HG02938 (cell line): ENCODE measurements around the gene ETV7.
"Not testable (repeated sequence)": the region's sequence is repeated elsewhere in the genome, so short reads cannot be mapped to it uniquely, and the experiment has no call there.

Experiments used
- ATAC-seq: cut with Tn5 transposase; IDR thresholded peaks from one replicate; pipeline ENCODE4 v1.9.1; 2021; ENCODE audit warnings: mild to moderate bottlenecking, moderate library complexity; ENCODE audit not compliant: unreplicated experiment

ETV7 gene

DNA sequence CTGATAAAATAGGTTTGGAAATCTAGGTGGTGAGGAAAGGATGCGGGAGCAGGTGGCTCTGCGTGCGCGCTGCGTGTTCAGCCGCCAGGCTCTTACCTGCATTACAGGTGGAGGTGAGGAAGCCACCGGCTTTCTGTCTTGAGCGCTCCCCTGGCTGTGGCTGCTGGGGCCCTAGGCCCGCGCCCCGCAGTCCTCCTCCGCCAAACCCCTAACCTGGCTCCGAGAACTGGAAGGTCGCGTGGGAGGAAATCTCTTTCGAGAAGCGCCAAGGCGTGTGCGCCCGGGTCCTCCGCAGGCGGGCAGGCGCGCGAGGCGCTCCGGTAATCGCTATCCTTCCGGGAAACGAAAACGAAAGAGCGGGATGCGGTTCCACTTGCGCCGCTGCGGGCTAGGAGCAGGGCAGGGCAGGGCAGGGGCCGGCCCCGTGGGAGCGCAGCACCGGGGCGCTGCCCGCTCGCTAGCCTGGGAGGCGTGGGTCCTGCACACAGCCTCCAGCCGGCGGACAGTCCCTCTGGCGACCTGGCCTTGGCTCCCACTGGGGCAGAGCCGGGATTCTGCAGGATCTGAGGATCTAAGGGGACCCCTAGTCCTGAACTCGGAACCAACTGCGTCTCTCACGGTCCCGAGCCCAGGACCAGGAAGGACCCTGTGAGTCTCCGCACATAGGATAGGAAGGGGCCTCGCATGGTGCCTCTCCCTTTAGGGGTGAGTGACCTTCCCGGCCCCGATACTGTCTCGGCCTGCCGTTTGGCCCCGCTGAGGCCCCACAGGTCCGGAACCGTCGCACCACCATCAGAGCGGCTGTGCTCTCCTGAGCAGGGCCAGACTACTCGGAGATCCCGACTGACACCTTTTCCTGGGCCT, at the start of gene ETV7:
TSS of gene ETV7 (minus strand) at position 230 of the 864 bp plus-strand sequence. CDS start at position 102, 128 bp downstream.
- no peak for ATAC-seq

DNA sequence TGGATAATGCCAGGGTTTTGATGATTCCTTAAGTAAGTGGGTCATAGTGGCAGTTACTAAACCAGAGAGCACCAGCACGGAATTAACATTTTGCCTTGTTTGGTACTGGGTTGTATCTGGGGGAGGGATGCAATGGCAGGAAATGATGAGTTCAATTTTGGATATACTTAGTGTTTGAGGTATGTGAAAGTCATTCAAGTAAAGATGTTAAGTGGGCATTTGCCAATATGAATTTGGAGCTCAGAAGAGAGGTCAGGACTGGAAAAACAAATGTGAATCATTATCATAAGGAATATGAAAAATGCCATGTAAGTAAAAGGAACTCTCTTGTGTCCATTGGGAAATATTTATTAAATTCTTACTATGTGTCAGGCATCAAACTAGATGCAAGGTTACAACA, 49.0 kb upstream of the ETV7 start:
- ATAC-seq: no peak

DNA sequence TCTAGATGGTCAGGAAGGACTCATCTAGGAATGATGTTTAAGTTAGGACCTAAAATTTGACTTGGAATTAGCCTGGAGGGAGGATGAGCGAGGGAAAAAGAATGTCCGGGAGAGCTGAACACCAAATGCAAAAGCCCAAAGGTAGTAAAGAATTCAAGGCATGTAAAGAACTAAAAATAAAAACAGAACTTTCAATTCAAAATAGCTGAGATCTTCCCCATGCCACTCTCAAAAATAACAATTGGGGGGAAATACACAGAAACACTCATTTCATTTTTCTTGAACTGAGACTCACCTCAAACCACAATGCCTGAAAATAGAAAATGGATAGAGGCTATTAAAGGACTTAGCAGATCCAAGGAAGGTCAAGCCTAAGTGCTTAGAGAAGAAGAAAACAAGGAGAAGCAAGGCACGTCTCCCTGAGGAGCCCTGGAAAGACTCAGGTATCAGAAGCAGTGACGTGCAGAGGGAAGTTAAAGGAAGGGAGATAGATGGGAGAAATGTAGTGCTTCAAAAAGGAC, 44.7 kb upstream of the ETV7 start:
- no peak for ATAC-seq

DNA sequence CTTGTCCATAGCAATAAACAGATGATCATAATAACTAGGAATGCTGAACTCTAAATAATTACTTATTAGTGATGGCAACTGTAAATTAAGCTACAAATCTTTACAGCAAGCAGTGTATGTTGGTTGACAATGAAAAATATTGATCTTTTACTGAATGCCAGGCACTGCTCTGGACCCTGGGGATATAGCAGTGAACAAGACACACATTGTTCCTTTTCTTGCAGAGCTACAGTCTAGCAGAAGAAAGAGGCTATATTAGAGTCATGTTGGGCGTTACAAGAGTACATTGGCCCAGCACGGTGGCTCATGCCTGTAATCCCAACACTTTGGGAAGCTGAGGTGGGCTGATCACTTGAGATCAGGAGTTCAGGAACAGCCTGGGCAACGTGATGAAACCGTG, 43.7 kb upstream of the ETV7 start:
- ATAC-seq: no peak

DNA sequence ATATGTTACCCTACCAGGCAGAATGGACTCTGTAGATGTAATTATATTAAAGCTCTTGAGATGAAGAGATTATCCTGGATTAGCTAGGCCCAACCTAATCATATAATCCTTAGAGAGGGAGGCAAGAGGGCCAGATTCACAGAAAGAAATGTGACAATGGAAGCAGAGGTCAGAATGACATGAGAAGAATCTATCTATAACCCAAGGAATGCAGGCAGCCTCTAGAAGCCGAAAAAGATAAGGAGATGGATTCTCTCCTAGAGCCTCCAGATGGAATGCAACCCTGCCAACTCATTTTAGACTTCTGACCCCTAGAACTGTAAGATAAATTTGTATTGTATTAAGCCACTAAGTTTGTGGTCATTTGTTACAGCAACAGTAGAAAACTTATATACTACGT, 42.9 kb upstream of the ETV7 start:
- no peak for ATAC-seq

DNA sequence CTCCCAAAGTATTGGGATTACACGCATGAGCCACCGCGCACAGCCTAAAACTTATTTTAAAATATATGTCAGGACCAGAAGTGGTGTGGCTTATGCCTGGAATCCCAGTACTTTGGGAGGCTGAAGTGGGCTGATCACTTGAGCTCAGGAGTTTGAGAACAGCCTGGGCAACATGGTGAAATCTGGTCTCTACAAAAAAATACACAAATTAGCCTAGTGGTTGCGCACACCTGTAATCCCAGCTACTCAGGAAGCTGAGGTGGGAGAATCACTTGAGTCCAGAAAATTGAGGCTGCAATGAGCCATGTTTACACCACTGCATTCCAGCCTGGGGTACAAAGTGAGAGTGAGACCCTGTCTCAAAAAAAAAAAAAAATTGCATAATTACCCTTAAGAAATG, 41.4 kb upstream of the ETV7 start:
- ATAC-seq: no peak

DNA sequence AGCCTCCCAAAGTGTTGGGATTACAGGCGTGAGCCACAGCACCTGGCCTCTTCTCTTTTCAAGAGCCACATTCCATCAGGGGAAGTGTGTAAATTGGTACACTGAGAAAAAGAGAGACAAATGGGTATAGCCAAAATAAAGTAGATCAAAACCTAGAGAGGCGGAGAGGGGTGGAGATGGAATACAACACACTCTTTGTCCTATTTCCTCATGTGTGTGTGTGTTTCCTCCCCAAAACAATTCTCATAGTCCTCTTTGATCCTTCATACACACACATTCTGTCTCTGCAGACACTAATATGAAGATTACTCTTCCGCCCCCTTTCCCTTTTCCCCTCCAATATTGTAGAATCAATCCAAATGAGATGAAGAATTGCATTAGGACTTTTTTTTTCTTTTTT, 39.2 kb upstream of the ETV7 start:
- ATAC-seq: no peak

DNA sequence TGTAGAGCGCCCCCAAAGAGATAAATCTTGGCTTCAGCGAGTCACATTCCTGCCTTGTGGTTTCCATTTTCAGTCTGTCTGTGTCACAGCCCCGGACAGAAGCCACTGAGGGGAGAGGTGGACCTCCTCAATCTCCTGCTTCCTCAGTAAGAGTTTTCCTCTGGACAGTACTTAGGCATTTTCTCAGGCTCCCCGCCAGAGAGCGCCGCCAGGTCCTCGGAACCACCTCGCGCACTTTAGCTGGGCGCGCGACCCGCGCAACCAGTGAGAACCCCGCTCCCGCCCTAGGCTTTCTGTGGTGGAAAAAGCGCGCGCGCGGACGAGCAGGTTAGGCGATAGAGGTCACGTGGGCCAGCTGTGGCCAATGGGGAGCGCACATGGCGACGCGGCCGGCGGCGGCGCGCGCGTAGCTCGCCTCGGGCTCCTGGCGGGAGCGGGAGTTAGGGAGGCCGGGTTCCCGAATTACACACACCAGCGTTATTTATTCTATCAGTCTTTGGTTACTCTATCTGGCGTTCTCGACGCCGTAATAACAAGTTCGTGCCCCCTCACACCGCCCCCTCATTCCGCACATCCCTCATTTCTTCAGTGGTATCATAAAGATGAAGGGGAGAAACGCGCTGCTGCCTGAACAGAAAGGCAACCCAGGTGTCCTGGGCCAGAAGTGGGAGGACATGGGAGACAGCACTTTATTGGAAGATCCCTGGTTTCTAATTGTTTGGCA, 35.8 kb upstream of the ETV7 start:
- ATAC-seq: peak; percentile 90

DNA sequence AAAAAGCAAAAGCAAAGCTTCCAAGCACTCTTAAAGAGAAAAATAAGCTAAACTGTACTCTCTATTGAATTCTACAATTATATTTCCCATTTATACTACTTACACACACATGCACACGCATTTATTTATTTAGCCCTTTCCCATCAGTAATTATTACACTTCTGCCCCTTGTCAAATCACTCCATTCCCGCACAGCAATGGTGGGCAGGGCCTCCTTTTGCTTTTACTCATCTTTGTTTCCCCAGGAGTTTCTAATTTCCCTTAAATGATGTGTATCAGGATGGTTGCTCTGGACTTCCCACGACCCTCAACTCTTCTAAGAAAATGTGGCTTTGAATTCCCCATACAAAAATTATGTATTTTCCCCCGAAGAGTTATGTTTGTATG, 35.2 kb upstream of the ETV7 start:
- no peak for ATAC-seq

DNA sequence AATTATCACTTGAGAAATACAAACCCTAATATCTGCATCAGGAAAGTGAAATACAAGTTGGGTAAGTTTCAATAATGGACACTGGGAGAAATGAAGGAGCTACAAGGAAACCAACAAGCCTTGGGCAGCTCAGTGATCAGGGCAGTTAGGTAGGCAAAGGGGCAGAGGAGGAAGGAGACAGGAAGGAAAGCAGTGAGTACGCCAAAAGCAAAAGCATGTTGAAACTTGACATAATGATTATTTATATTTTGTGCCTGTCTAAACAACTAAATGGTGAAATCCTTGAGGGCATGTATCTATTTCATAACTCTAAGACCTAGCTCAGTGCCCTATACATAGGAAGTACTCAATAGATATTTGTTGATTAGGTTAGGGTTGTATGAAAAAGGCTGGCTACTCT, 31.8 kb upstream of the ETV7 start:
- no peak for ATAC-seq

DNA sequence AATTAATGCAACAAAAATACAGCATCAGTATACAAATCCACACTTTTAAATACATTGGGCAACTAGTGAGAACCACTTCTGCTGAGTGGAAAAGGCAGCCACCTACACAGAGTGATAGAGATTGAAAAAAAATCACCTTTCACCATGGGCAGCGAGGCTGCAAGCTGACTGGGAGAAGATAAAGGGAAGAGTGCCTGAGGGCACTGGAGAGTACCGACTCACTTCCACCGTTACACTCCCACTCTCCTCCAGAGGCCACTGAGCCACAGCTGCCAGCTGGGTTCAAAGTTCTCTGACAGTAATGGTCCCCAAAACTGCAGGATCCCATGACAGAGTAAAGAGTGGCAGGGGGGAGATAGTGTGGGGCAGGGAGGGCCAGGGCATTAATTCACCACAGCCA, 31.1 kb upstream of the ETV7 start:
- ATAC-seq: no peak

DNA sequence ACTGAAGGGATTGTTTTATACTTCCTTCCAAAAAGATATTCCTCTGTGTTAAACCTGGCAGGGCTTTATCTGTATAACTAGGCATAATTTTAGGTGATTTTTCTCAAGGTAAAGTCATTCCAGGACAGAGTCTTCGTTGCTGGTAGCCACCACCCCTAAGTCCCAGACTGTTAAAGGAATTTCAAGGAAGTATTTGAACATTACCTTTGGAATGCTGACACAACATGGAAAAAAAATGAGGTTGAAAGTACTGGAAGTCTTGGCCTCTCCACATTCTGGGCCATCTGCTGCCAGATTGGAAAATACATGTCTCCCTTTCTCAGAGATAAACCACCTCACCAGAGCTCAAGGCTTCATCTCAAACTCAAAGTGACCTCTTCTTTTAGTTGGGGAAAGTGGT, 27.0 kb upstream of the ETV7 start:
- no peak for ATAC-seq

DNA sequence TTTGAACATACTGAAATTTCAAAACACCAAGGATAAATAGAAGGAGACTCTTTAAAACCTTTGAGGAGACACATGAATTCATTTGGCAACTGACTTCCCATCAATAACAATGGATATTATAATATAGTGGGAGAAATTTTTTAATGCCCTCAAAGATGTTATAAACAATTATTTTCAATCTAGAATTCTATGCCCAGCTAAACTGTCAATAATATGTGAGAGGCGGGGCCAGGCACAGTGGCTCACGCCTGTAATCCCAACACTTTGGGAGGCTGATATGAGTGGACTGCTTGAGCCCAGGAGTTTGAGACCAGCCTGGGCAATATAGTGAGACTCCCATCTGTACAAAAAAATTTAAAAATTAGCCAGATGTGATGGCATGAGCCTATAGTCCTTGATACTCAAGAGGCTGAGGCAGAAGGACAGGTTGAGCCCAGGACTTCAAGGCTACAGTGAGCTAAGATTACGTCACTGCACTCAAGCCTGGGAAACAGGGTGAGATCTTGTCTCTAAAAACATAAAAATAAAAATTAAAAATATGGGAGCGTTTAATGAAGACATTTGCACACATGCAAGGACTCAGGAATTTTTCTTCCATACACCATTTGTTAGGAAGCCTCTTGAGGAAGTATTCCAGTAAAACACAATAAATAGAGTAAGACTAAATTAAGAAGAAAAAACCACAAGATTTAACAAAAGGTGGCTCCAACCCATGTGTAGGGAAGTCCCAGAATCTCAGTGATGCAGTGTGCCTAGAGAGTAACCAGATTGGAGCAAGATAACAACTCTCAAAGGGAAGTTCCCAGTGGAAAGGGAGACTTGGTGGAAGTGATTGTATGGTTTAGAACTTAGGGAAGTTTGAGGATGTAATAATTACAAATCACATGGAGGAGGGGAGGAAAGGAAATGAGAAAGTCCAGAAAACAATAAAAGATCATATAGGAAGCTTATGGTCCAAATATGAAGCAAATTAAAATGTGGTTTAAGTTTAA, 26.3 kb upstream of the ETV7 start:
- ATAC-seq: no peak

DNA sequence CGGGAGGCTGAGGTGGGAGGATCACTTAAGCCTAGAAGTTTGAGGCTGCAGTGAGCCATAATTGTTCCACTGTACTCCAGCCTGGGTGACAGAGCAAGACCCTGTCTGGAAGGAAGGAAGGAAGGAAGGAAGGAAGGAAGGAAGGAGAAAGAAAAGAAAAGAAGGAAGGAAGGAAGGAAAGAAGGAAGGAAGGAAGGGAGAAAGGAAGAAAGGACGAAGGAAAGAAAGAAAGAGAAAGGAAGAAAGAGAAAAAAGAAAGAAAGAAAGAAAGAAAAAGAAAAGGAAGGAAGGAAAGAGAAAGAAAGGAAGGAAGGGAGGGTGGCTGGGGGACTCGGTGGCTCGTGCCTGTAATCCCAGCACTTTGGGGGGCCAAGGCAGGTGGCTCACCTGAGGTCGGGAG, 22.2 kb upstream of the ETV7 start:
- not testable (repeated sequence) for ATAC-seq

DNA sequence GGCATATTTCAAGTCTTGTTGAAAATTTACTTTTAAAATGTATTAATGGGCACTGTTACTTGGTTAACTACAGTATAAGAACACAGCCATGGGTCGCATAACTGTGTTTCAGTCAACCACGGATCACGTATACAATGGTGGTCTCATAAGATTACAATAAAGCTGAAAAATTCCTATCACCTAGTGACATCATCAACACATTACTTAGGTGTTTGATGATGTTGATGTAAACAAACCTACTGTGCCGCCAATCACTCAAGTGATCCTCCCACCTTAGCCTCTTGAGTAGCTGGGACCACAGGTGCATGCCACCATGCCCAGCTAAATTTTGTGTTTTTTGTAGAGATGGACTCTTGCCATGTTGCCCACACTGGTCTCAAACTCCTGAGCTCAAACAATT, 16.7 kb upstream of the ETV7 start:
- ATAC-seq: no peak

DNA sequence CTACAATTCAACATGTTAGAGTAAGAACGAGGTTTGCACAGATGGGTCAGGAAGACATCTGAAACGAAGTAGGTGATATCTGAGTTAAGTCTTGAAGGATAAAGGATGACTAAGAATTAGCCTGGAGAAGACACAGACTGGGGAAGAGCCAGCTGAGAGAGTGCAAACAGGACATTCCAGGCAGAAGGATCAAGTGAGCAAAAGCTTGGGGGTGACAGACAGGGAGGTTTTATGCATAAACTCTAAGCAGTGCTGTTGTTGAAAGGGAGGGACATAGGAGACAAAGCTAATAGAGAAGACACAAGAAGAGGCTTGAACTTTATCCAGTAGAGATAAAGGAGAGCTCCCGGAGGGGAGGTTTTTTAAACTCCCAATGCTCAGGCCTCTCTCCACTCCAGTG, 15.0 kb upstream of the ETV7 start:
- no peak for ATAC-seq

DNA sequence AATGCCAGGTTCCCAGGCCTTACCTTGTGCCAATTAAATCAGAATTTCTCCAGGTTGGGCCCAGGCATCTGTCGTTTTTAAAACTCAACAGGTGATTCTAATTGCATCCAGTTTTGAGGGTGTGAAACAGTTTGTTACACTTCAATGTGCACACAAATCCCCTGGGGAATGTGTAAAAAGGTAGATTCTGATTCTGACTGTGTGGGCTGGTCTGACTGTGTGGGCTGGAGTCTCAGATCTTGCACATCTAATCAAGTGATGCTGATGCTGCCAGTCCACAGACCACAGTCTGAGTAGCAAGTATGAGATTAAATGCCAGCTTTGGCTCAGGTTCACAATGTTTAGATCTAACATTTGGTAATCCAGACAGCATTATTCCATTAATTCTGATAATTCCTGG, 12.5 kb upstream of the ETV7 start:
- ATAC-seq: no peak

DNA sequence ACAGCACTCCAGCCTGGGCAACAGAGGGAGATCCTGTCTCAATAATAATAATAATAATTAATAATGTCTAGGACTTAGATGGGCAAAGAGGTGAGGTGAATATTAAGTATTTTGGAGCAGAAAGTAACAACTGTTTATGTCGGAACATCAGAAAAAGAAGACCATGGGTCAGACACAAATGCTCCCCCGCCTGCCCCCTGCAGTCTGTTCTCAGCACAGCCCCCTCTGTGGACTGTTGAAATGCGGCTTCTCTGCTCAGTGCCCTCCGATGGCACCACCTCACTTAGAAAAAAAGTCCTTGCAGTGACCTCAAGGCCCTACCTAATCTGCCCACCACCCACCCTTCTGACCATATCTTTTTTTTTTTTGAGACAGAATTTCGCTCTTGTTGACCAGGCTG, 5.2 kb upstream of the ETV7 start:
- ATAC-seq: no peak

DNA sequence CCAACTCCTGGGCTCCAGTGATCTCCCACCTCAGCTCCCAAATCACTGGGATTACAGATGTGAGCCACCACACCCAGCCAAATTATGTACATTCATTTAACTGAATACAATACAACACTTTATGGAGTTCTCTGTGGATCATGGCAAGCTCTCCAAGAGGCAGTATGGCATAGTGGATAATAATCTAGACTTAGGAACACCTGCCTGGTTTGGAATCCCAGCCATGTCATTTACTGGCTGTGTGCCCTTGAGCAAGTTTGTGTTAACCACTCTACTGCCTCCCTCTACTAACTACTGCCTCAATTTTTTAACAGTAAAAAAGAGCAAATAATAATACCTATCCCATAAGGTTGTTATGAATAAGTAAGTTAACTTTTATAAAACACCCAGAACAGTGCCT, 1.9 kb upstream of the ETV7 start:
- ATAC-seq: no peak

DNA sequence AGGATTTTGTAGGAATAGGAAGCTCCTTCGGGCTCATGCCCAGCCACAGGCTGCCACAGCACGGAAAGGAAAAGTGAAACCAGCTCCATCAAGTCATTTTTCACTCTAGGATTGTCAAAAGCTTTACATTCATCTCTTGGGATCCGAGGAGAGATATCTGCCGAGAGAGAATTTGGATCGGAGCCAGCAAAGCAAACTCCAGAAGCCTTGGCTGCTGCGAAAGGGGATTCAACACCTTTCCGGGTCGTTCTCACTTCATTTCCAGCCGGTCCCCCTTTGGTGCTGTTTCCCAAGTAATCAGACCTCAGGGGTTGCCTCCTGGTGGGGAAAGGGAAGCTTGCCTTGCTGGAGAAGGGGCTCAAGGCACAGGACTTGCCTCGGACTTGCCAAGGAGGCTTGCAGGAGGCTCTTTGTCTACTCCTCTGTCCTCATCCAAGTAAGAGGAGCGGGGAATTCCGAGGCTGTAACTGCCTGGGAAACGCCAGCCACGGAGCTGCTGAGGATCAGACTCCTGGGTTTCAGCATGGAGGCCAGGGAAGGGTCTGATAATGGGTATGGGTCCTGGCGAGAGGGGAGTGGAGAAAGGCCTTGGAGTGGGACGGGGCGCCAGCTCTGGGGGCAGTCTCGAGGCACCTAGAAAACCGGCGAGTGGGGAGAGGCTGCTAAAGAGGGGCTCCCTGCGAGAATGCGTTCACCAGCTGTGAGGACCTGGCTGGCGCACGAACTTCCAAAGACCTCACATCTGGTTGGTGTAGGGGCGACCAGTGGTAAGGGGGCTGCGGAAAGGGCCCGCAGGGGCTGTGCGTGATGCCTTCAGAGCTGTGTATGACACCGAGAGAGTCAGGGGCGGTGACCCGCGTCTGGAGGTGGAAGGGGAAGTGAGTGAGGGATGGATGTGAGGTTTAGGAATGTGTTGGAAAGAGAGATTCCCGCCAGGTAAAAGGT, 702 bp downstream of the ETV7 start:
- ATAC-seq: no peak
